K562 (cell line): Measurements from ENCODE around the gene IRS1. TPM values are rescaled to one million over a fixed set of nuclear protein-coding genes. Genes with fewer than 3 reads are reported as not detected.

Source experiments
- ATAC-seq: fragments of 200-7000 bp; cut with Tn5 transposase; 3 replicates; pipeline ENCODE4 v1.9.1; 2020; ENCODE audit warnings: moderate library complexity
- BruUV-seq: library from RNA; stranded (reverse); fragments of 400-500 nt; replicated peaks from 2 replicates; lab custom pipeline; 2021; lab: Mats Ljungman, UMichigan
- CTCF ChIA-PET: fragments of 300-600 bp; formaldehyde crosslinking; extraction: SDS; loops from one replicate; lab custom pipeline; 2021; ENCODE audit warnings: low intra/inter-chr PET ratio; lab: Yijun Ruan, JAX
- POLR2A ChIA-PET: fragments of 300-600, 350-650 bp; sonication (Branson Sonifier 250); formaldehyde crosslinking; extraction: SDS; loops from one replicate; lab custom pipeline; 2021; ENCODE audit warnings: antibody characterized with exemption, inconsistent platforms; lab: Yijun Ruan, JAX
- DNase-seq, 4 experiments: peaks; one replicate each; pipeline versions ENCODE4 v3.0.0 to v3.0.0-alpha.2; 2011 to 2018; ENCODE audit warnings: low spot score in 3 of 4, mixed read lengths in 3 of 4; ENCODE audit errors: extremely low read depth in 1 of 4
- FAIRE-seq: peaks from 2 replicates; lab custom pipeline; 2011; peaks lifted over from hg19 to GRCh38; lab: Jason Lieb, UNC
- H2AFZ ChIP-seq: 2 replicates; pipeline ENCODE4 v1.6.0; 2011; ENCODE audit warnings: low read depth, low read length, control low read depth, inconsistent platforms
- H3K27ac ChIP-seq: fragments of 200-600 bp; 3 replicates; pipeline ENCODE4 v1.8.0; 2011; ENCODE audit warnings: low read depth, mild to moderate bottlenecking, control low read depth, inconsistent platforms, low read length, moderate library complexity, mixed read lengths; ENCODE audit errors: extremely low read depth
- H3K27me3 ChIP-seq, 2 experiments: fragments of 300-600 bp in 1 of 2; 2 replicates in 1 of 2; 3 replicates in 1 of 2; pipeline versions ENCODE4 v1.6.0 to v1.8.0; 2011; ENCODE audit warnings: inconsistent platforms in 2 of 2, low read length in 2 of 2, mild to moderate bottlenecking in 1 of 2, mixed read lengths in 1 of 2, moderate library complexity in 1 of 2; ENCODE audit not compliant: control insufficient read depth in 2 of 2, insufficient read depth in 2 of 2
- H3K36me3 ChIP-seq: fragments of 300-600 bp; 3 replicates; pipeline ENCODE4 v1.8.0; 2011; ENCODE audit warnings: mild to moderate bottlenecking, low read length, inconsistent platforms; ENCODE audit not compliant: control insufficient read depth, insufficient read depth
- H3K4me1 ChIP-seq, 2 experiments: fragments of 200-600 bp in 1 of 2; replicated peaks in 1 of 2; 2 replicates in 1 of 2; 3 replicates in 1 of 2; pipeline versions ENCODE4 v1.5.1 to v1.8.0; 2011; ENCODE audit warnings: inconsistent platforms in 2 of 2, low read length in 2 of 2, mild to moderate bottlenecking in 1 of 2, mixed read lengths in 1 of 2, moderate library complexity in 1 of 2; ENCODE audit not compliant: control insufficient read depth in 2 of 2, insufficient read depth in 2 of 2
- H3K4me2 ChIP-seq: 2 replicates; pipeline ENCODE4 v1.6.1; 2011; ENCODE audit warnings: low read length, control low read depth, inconsistent platforms, mixed read lengths; ENCODE audit not compliant: insufficient read depth
- H3K4me3 ChIP-seq: fragments of 200-600 bp; sonication (generic), shearing (Covaris generic); 2 replicates; pipeline ENCODE4 v1.5.1; 2016; ENCODE audit warnings: control low read depth, inconsistent platforms
- H3K79me2 ChIP-seq: fragments of 200-600 bp; 3 replicates; pipeline ENCODE4 v1.8.0; 2011; ENCODE audit warnings: low read length, inconsistent platforms; ENCODE audit not compliant: control insufficient read depth, insufficient read depth
- H3K9ac ChIP-seq, 2 experiments: 2 replicates each; pipeline versions ENCODE4 v1.6.0 to v1.6.1; 2011; ENCODE audit warnings: low read depth in 2 of 2, low read length in 2 of 2, control low read depth in 1 of 2, inconsistent platforms in 1 of 2, mild to moderate bottlenecking in 1 of 2, mixed read lengths in 1 of 2; ENCODE audit not compliant: insufficient read depth in 1 of 2
- H3K9me1 ChIP-seq: one replicate; pipeline ENCODE4 v1.6.0; 2011; ENCODE audit warnings: inconsistent platforms, mild to moderate bottlenecking, low read length, moderate library complexity; ENCODE audit not compliant: control insufficient read depth, insufficient read depth
- H3K9me3 ChIP-seq: replicated peaks from 2 replicates; pipeline ENCODE4 v1.5.1; 2011; ENCODE audit warnings: low read depth, low read length, inconsistent platforms; ENCODE audit not compliant: control insufficient read depth, insufficient read depth
- H4K20me1 ChIP-seq: replicated peaks from 2 replicates; pipeline ENCODE4 v1.6.1; 2011; ENCODE audit warnings: low read length, inconsistent platforms, mixed read lengths; ENCODE audit not compliant: control insufficient read depth, insufficient read depth
- DEAF1 ChIP-seq: fragments of 450-650 bp; formaldehyde crosslinking; IDR thresholded peaks from 2 replicates; pipeline ENCODE4 v1.4.0; 2020; ENCODE audit warnings: mild to moderate bottlenecking, moderate library complexity
- DMBX1 ChIP-seq: fragments of 250-450 bp; sonication (Bioruptor Pico); IDR thresholded peaks from 2 replicates; pipeline ENCODE4 v1.8.0; 2022; ENCODE audit warnings: inconsistent platforms, mild to moderate bottlenecking, moderate library complexity, borderline replicate concordance
- EWSR1 ChIP-seq: fragments of 450-650 bp; IDR thresholded peaks from 2 replicates; pipeline ENCODE4 v1.6.1; 2018; ENCODE audit warnings: borderline replicate concordance, mild to moderate bottlenecking, low read depth, moderate library complexity; ENCODE audit not compliant: partially characterized antibody
- HINFP ChIP-seq: fragments of 450-650 bp; conservative IDR thresholded peaks from 2 replicates; pipeline ENCODE4 v1.6.1; 2016; ENCODE audit warnings: missing genetic modification characterization, low read depth, mild to moderate bottlenecking, control low read depth, missing compliant biosample characterization
- HMGXB4 ChIP-seq: sonication (generic); formaldehyde crosslinking; IDR thresholded peaks from 2 replicates; pipeline ENCODE4 v1.8.1; 2023; ENCODE audit warnings: mild to moderate bottlenecking, missing genetic modification reagents
- RBFOX2 ChIP-seq: fragments of 200-400 bp; formaldehyde crosslinking; IDR thresholded peaks from 2 replicates; pipeline ENCODE4 v1.6.1; 2017; ENCODE audit warnings: low read depth, mild to moderate bottlenecking, low read length, moderate library complexity
- SMARCE1 ChIP-seq: fragments of 450-650 bp; IDR thresholded peaks from 2 replicates; pipeline ENCODE4 v1.7.1; 2016; ENCODE audit warnings: mild to moderate bottlenecking
- SUPT5H ChIP-seq: fragments of 450-650 bp; IDR thresholded peaks from 2 replicates; pipeline ENCODE4 v1.6.1; 2016
- ZBED1 ChIP-seq: IDR thresholded peaks from 2 replicates; pipeline ENCODE4 v1.6.1; 2014
- ZNF384 ChIP-seq: IDR thresholded peaks from 2 replicates; pipeline ENCODE4 v1.6.1; 2012; ENCODE audit warnings: low read depth, low read length, improper control_type of control experiment
- ZNF444 ChIP-seq: fragments of 250-450 bp; sonication (Bioruptor Pico); IDR thresholded peaks from 2 replicates; pipeline ENCODE4 v1.4.0; 2020; ENCODE audit warnings: mild to moderate bottlenecking, moderate library complexity
- ZZZ3 ChIP-seq: fragments of 450-650 bp; IDR thresholded peaks from 2 replicates; pipeline ENCODE4 v1.6.1; 2016; ENCODE audit warnings: antibody characterized with exemption, mild to moderate bottlenecking, moderate library complexity
- WGBS: fragments of 100-300 bp; shearing (Covaris generic); methylation state at CpG from one replicate; pipeline ENCODE4 v1.1.6; 2016; ENCODE audit warnings: low coverage, mixed read lengths; ENCODE audit not compliant: insufficient coverage; ENCODE audit errors: missing lambda C conversion rate; 5-methylcytosine and 5-hydroxymethylcytosine counted together
- in situ Hi-C: fragments of 300-500 bp; cut with MboI; formaldehyde crosslinking; loops from 4 replicates; pipeline ENCODE4 v1.15.0; 2018; ENCODE audit warnings: inconsistent platforms, mixed read lengths
- intact Hi-C: fragments of 100-400 bp; cut with micrococcal nuclease; formaldehyde crosslinking; loops from 2 replicates; pipeline ENCODE4 v1.14.2; 2022
- polyA plus RNA-seq, 8 experiments: library from polyadenylated mRNA; depleted of rRNA in 4 of 8; stranded (reverse) in 5 of 8; unstranded in 3 of 8; fragments of >200 nt; fragmentation: Nextera tagmentation in 2 of 8; fragmentation: Illumina TruSeq in 1 of 8; extraction: Ambion mirVana in 2 of 8; extraction: Trizol in 1 of 8; gene quantifications; 2 replicates each; pipeline versions ENCODE4 v1.2.1 to v1.2.3, GENCODE V29; 2011 to 2014; ENCODE audit warnings: inconsistent platforms in 1 of 8, missing spikeins in 1 of 8
- total RNA-seq, 7 experiments: library from RNA; depleted of rRNA in 6 of 7; stranded (reverse); fragments of >200 nt in 6 of 7; fragmentation: Illumina TruSeq in 2 of 7; extraction: Trizol in 2 of 7; gene quantifications; 2 replicates each; pipeline versions ENCODE4 v1.2.1 to v1.2.3, GENCODE V29; 2011 to 2021; ENCODE audit warnings: low replicate concordance in 1 of 7

Gene IRS1
- total and polyA plus RNA-seq, 9 of the 15 experiments (the other 6 are each of a cell fraction or from before 2014, with no cell fraction given), result under 0.01 to 0.31 (median 0.08) TPM; not detected in 1

GRCh38 chr2:226794196-226794661 lies 5.4 kb downstream of the IRS1 start:
- Histone ChIP-seq H3K4me3 (no peak overlapping the region), H3K9me1 (no peaks in the 10 kb centered on the region), H3K9ac (no peak overlapping the region), H2AFZ (no peak overlapping the region), H3K27ac (no peak overlapping the region), H3K9me3 (no peaks in the 10 kb centered on the region; the same call in 1 of the 2 replicates), H3K79me2 (no peaks in the 10 kb centered on the region), H4K20me1 (no peaks in the 10 kb centered on the region), H3K27me3 (peaks cover 0 to 5% of the 10 kb centered on the region in 2 experiments; a peak in 1 of 5 replicates), H3K36me3 (no peaks in the 10 kb centered on the region), H3K4me2 (no peak overlapping the region), H3K4me1 (peaks cover 0 to 29% of the 10 kb centered on the region in 2 experiments; a peak in 3 of 5 replicates)
- no peak for DNase-seq
- no peak for FAIRE-seq
- intact Hi-C loops, result no loop called here
- 30% methylated on average over 4 of the region's 4 CpGs for WGBS
- no peak for ATAC-seq
- POLR2A ChIA-PET, result no interaction called here
- no TSS peak for BruUV-seq
- CTCF ChIA-PET, result no interaction called here
- in situ Hi-C loops, result no loop called here
- no peak for TF ChIP-seq DEAF1
- TF ChIP-seq ZZZ3, result no peak
- TF ChIP-seq RBFOX2, result no peak
- no peak for TF ChIP-seq ZNF444
- no peak for TF ChIP-seq SUPT5H
- no peak for TF ChIP-seq SMARCE1
- no peak for TF ChIP-seq ZNF384
- TF ChIP-seq EWSR1, result no peak
- no peak for TF ChIP-seq ZBED1
- TF ChIP-seq HMGXB4 (CRISPR knock-in tag), result no peak
- TF ChIP-seq HINFP, result no peak
- no peak for TF ChIP-seq DMBX1 (CRISPR knock-in tag)
